Measurements from ENCODE around the gene SLC25A15. TPM values are rescaled to one million over a fixed set of nuclear protein-coding genes. Genes with fewer than 3 reads are reported as not detected.

Gene SLC25A15
- polyA plus RNA-seq, 1 of the 3 experiments (the other 2 are of a cell fraction) = 15.2 TPM

DNA sequence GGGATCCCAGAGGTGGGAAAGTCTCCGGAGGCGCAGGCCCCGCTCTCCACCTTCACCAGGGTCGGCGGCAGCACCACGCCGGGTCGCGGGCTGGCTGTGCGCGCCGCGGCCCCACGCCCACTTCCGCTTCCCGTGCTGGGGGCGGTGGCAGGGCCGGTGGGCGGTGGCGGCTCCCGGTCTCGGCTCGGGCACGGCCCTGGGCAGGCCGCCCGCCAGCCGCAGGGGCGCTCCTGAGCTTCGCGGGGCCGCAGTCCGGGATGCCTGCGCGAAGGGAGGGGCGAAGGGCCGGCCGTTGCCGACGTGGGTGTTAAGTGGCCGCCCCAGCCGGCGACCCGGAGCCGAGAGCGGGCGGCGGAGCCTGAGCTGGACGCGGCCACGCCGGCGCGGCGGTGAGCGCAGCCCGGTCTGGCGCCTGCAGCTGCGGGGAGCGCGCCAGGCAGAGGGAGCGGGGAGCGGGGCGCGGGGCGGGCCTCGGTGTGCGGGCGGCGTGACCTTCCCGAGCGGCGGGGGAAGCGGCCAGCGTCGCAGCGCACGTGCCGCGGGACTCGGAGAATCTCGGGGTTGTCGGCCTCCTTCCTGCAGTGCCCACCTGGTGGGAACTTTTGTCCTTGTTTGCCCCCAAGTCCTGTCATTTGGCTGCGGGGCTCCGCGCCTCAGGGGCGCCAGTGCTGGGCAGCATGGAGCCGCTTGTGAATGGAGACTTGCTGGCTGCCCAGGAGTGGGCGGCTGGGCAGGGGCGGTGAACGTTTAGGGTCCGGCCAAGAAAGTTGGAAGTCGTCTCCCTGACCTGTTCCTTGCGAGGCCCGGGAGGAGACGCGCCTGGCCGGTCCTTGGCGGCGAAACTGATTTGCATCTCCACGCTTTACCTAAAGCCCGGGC, at the start of gene SLC25A15 (continued):
- no peak; the same call in 1 of the 2 replicates for TF ChIP-seq CTCF (IDR thresholded peaks at IDR 0.05)
- TF ChIP-seq ELF1 (IDR thresholded peaks at IDR 0.05) = peak; percentile 47; the same call in 1 of the 2 replicates
- TF ChIP-seq TAF1 (IDR thresholded peaks at IDR 0.05; ENCODE audit: borderline replicate concordance, low read depth, low read length) = peak; percentile 60
- peak; percentile 73 for TF ChIP-seq GABPA (IDR thresholded peaks at IDR 0.05; ENCODE audit: low read depth)
- 0 out of 2 replicates have a peak, but pooled peaks have one; percentile 16 for TF ChIP-seq USF1 (IDR thresholded peaks at IDR 0.05; ENCODE audit: borderline replicate concordance, low read depth)
- TF ChIP-seq RFX5 (IDR thresholded peaks at IDR 0.05; ENCODE audit: low read length) = no peak
- TF ChIP-seq NFIC (IDR thresholded peaks at IDR 0.05; ENCODE audit: borderline replicate concordance) = no peak
- TF ChIP-seq TCF12 (IDR thresholded peaks at IDR 0.05) = no peak
- TF ChIP-seq USF2 (IDR thresholded peaks at IDR 0.05; ENCODE audit: borderline replicate concordance, low read depth, low read length) = no peak
- peak; percentile 36 for TF ChIP-seq CHD2 (IDR thresholded peaks at IDR 0.05; ENCODE audit: low read length, partially characterized antibody)
- peak; percentile 35; the same call in 1 of the 2 replicates for TF ChIP-seq RCOR1 (IDR thresholded peaks at IDR 0.05; ENCODE audit: low read length)
- TF ChIP-seq SIN3A (IDR thresholded peaks at IDR 0.05; ENCODE audit: borderline replicate concordance, low read depth, low read length) = no peak

DNA sequence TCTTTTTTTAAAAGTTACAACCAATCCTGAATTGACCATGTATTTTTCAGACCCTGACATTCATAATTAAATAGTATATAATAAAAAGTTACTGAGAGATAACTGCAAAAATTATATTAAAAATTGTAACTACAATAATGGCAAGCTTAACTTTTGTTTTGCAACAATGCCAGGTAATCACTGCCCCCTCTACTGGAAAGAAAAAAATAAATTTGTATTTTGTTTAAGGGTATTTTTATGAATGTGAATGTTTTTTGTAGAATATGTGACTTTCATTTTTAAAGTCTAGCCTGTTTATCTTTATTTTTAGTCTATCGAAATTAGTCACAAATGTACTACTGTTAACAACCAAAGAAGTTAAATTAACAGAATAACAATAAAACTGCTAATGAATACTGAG, 40.1 kb upstream of the SLC25A15 start:
- H3K4me1 ChIP-seq (ENCODE audit: control insufficient read depth in 1 of 2, insufficient read depth in 2 of 2, low read depth in 1 of 2, low read length in 1 of 2) = no peaks in the 10 kb centered on the region
- no peaks in the 10 kb centered on the region for H3K27me3 ChIP-seq (ENCODE audit: insufficient read depth)
- H2AFZ ChIP-seq (ENCODE audit: low read depth) = no peak overlapping the region
- H3K36me3 ChIP-seq (replicated peaks in 1 of 2; ENCODE audit: control insufficient read depth in 1 of 2, insufficient read depth in 2 of 2, low read length in 1 of 2) = peaks cover 45 to 61% of the 10 kb centered on the region in 2 experiments
- no peak overlapping the region for H3K4me3 ChIP-seq (ENCODE audit: low read depth in 2 of 2, low read length in 1 of 2)
- no peaks in the 10 kb centered on the region for H3K9me3 ChIP-seq
- TF ChIP-seq SMC3 (IDR thresholded peaks at IDR 0.05; ENCODE audit: low read depth, low read length) = no peak
- TF ChIP-seq CTCF (IDR thresholded peaks at IDR 0.05) = peak; percentile 50
- H3K27ac ChIP-seq (ENCODE audit: low read depth in 2 of 2, low read length in 1 of 2) = no peak overlapping the region
- H3F3A ChIP-seq (replicated peaks; ENCODE audit: insufficient read depth) = peaks cover 7% of the 10 kb centered on the region
- POLR2A ChIA-PET = no interaction called here
- CTCF ChIA-PET = no interaction called here
- H3K9ac ChIP-seq = no peak overlapping the region
- no peak overlapping the region for H3K4me2 ChIP-seq
- H3K9me2 ChIP-seq = no peaks in the 10 kb centered on the region
- H4K20me1 ChIP-seq (ENCODE audit: insufficient read depth) = no peaks in the 10 kb centered on the region
- WGBS (ENCODE audit: low lambda C conversion rate) = 84% methylated on average over 1 of the region's 1 CpG
- no peaks in the 10 kb centered on the region for H3K79me2 ChIP-seq (ENCODE audit: insufficient read depth)
- no peak for DNase-seq

All from SK-N-SH (cell line).